ENCODE measurements around the gene RSL1D1.

DNA sequence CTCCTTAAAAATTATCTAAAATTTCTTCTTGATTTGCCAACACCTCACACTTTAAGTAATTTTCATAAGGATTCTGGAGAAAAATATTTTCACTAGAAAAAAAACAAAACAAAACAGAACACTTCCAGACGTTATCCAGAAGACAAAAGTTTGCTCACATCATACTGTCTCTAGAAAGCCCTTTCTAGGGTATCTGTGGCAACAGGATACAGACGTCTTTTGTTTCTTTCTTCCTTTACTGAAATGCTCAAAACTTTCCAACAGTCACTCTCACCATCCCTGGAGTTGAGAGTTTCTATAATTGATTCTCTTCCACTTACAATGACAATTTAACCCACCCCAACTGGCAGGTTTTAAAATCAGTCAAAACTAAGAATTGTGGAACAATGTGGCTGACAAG is 56.9 kb downstream of the RSL1D1 start:
- no peak for TF ChIP-seq POLR2A (IDR thresholded peaks at IDR 0.05; ENCODE audit: low read length)
- no peak for TF ChIP-seq CBX8 (IDR thresholded peaks at IDR 0.05)
- no peak for TF ChIP-seq CTCF (IDR thresholded peaks at IDR 0.05)
- no peak for TF ChIP-seq EP300 (IDR thresholded peaks at IDR 0.05)
- TF ChIP-seq NR3C1 (IDR thresholded peaks at IDR 0.05) = no peak
- TF ChIP-seq BHLHE40 (IDR thresholded peaks at IDR 0.05; ENCODE audit: low read depth, low read length) = no peak
- no peak for TF ChIP-seq KDM5A (IDR thresholded peaks at IDR 0.05)
- TF ChIP-seq, protein P1, sequence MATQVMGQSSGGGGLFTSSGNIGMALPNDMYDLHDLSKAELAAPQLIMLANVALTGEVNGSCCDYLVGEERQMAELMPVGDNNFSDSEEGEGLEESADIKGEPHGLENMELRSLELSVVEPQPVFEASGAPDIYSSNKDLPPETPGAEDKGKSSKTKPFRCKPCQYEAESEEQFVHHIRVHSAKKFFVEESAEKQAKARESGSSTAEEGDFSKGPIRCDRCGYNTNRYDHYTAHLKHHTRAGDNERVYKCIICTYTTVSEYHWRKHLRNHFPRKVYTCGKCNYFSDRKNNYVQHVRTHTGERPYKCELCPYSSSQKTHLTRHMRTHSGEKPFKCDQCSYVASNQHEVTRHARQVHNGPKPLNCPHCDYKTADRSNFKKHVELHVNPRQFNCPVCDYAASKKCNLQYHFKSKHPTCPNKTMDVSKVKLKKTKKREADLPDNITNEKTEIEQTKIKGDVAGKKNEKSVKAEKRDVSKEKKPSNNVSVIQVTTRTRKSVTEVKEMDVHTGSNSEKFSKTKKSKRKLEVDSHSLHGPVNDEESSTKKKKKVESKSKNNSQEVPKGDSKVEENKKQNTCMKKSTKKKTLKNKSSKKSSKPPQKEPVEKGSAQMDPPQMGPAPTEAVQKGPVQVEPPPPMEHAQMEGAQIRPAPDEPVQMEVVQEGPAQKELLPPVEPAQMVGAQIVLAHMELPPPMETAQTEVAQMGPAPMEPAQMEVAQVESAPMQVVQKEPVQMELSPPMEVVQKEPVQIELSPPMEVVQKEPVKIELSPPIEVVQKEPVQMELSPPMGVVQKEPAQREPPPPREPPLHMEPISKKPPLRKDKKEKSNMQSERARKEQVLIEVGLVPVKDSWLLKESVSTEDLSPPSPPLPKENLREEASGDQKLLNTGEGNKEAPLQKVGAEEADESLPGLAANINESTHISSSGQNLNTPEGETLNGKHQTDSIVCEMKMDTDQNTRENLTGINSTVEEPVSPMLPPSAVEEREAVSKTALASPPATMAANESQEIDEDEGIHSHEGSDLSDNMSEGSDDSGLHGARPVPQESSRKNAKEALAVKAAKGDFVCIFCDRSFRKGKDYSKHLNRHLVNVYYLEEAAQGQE (IDR thresholded peaks at IDR 0.05) = no peak
- TF ChIP-seq RCOR1 (IDR thresholded peaks at IDR 0.05; ENCODE audit: low read depth, low read length) = no peak
- no peak for TF ChIP-seq RFX5 (IDR thresholded peaks at IDR 0.05)
